CD14-positive monocyte (primary cell): ENCODE results near the gene SMAGP. TPM values are rescaled to one million over a fixed set of nuclear protein-coding genes. Genes with fewer than 3 reads are reported as not detected.
A peak's percentile ranks its signal among the peaks of the same experiment; 100 is the strongest.

ENCODE experiments used
- DNase-seq, 3 donors: peaks; one replicate each; pipeline ENCODE4 v3.0.0-alpha.2; 2011 to 2022
- H2AFZ ChIP-seq: 2 replicates; pipeline ENCODE4 v1.6.0; 2012; ENCODE audit warnings: mild to moderate bottlenecking, low read depth, low read length, inconsistent platforms; ENCODE audit not compliant: insufficient read depth, poor library complexity, severe bottlenecking
- H3K27ac ChIP-seq, 2 donors: 1 replicate in 1 of 2; 2 replicates in 1 of 2; pipeline ENCODE4 v1.5.1; 2012 to 2013; ENCODE audit warnings: low read length in 2 of 2, control low read depth in 1 of 2, inconsistent platforms in 1 of 2, low read depth in 1 of 2, mild to moderate bottlenecking in 1 of 2
- H3K27me3 ChIP-seq, 2 donors: one replicate each; pipeline versions ENCODE4 v1.6.0 to v1.6.1; 2011 to 2013; ENCODE audit warnings: low read length in 2 of 2; ENCODE audit not compliant: control insufficient read depth in 2 of 2, insufficient read depth in 2 of 2
- H3K36me3 ChIP-seq, 2 donors: replicated peaks in 1 of 2; 1 replicate in 1 of 2; 2 replicates in 1 of 2; pipeline versions ENCODE4 v1.5.1 to v1.6.1; 2012 to 2013; ENCODE audit warnings: low read length in 2 of 2, control low read depth in 1 of 2, inconsistent platforms in 1 of 2, mild to moderate bottlenecking in 1 of 2; ENCODE audit not compliant: insufficient read depth in 2 of 2, control insufficient read depth in 1 of 2
- H3K4me1 ChIP-seq, 2 donors: 1 replicate in 1 of 2; 2 replicates in 1 of 2; pipeline versions ENCODE4 v1.5.1 to v1.6.1; 2012 to 2013; ENCODE audit warnings: low read length in 2 of 2, control low read depth in 1 of 2, inconsistent platforms in 1 of 2, mild to moderate bottlenecking in 1 of 2, moderate library complexity in 1 of 2; ENCODE audit not compliant: insufficient read depth in 2 of 2, control insufficient read depth in 1 of 2
- H3K4me2 ChIP-seq: replicated peaks from 2 replicates; pipeline ENCODE3; 2012; ENCODE audit warnings: low read length, moderate library complexity, mild to moderate bottlenecking; ENCODE audit not compliant: poor library complexity, severe bottlenecking; ENCODE audit errors: extremely low read depth
- H3K4me3 ChIP-seq, 3 experiments: fragments of 200-600 bp in 1 of 3; sonication (generic) in 1 of 3; replicated peaks in 1 of 3; 1 replicate in 2 of 3; 2 replicates in 1 of 3; pipeline ENCODE4 v1.5.1; 2011 to 2013; ENCODE audit warnings: low read length in 3 of 3, mild to moderate bottlenecking in 3 of 3, control low read depth in 2 of 3, low read depth in 2 of 3, inconsistent platforms in 1 of 3, moderate library complexity in 1 of 3
- H3K79me2 ChIP-seq: 2 replicates; pipeline ENCODE4 v1.6.0; 2012; ENCODE audit warnings: mild to moderate bottlenecking, control low read depth, inconsistent platforms, low read length, moderate library complexity; ENCODE audit not compliant: insufficient read depth
- H3K9ac ChIP-seq: 2 replicates; pipeline ENCODE4 v1.6.0; 2017; ENCODE audit warnings: low read length, mild to moderate bottlenecking; ENCODE audit not compliant: insufficient read depth, poor library complexity, severe bottlenecking
- H3K9me3 ChIP-seq, 2 donors: replicated peaks in 1 of 2; 1 replicate in 1 of 2; 2 replicates in 1 of 2; pipeline versions ENCODE4 v1.5.1 to v1.6.1; 2012 to 2013; ENCODE audit warnings: low read length in 2 of 2, control low read depth in 1 of 2; ENCODE audit not compliant: control insufficient read depth in 1 of 2, insufficient read depth in 1 of 2
- H4K20me1 ChIP-seq: 2 replicates; pipeline ENCODE4 v1.6.0; 2012; ENCODE audit warnings: mild to moderate bottlenecking, low read length, control low read depth, moderate library complexity; ENCODE audit not compliant: insufficient read depth
- H3K27ac Mint-ChIP-seq, 7 donors: one replicate each; pipeline ENCODE4 v1.8.0; 2020; ENCODE audit warnings: mild to moderate bottlenecking in 7 of 7, mixed read lengths in 7 of 7, moderate library complexity in 6 of 7, inconsistent platforms in 2 of 7
- H3K27me3 Mint-ChIP-seq, 3 donors: one replicate each; pipeline ENCODE4 v1.8.0; 2021 to 2022; ENCODE audit warnings: low read depth in 3 of 3, mild to moderate bottlenecking in 3 of 3, mixed read lengths in 3 of 3, moderate library complexity in 3 of 3, inconsistent platforms in 1 of 3
- H3K36me3 Mint-ChIP-seq, 2 donors: one replicate each; pipeline ENCODE4 v1.8.0; 2020; ENCODE audit warnings: mixed read lengths in 2 of 2, inconsistent platforms in 1 of 2, mild to moderate bottlenecking in 1 of 2
- H3K4me1 Mint-ChIP-seq: one replicate; pipeline ENCODE4 v1.8.0; 2020; ENCODE audit warnings: mild to moderate bottlenecking, mixed read lengths
- H3K4me3 Mint-ChIP-seq, 2 donors: one replicate each; pipeline ENCODE4 v1.8.0; 2020; ENCODE audit warnings: mild to moderate bottlenecking in 2 of 2, mixed read lengths in 2 of 2, moderate library complexity in 1 of 2
- H3K9me3 Mint-ChIP-seq, 7 donors: one replicate each; pipeline ENCODE4 v1.8.0; 2020 to 2022; ENCODE audit warnings: mixed read lengths in 7 of 7, mild to moderate bottlenecking in 6 of 7, moderate library complexity in 6 of 7, inconsistent platforms in 2 of 7
- WGBS: methylation state at CpG from one replicate; pipeline ENCODE4 v1.1.5; 2013; ENCODE audit warnings: missing lambda C conversion rate; ENCODE audit not compliant: insufficient coverage; 5-methylcytosine and 5-hydroxymethylcytosine counted together
- intact Hi-C, 2 donors: fragments of 100-400 bp; cut with micrococcal nuclease; formaldehyde crosslinking; loops; one replicate each; pipeline versions ENCODE4 v1.15.0 to v1.15.1; 2023
- polyA plus RNA-seq, 3 donors: library from polyadenylated mRNA; depleted of rRNA in 1 of 3; unstranded in 2 of 3; stranded (reverse) in 1 of 3; fragments of 300-500 nt in 2 of 3; fragments of >200 nt in 1 of 3; fragmentation: Illumina TruSeq in 2 of 3; gene quantifications; 1 replicate in 2 of 3; 2 replicates in 1 of 3; pipeline ENCODE4 v1.2.3, GENCODE V29; 2012 to 2021
- TF ChIP-seq, protein P1 (sequence below): fragments of 200-600 bp; IDR thresholded peaks from one replicate; pipeline ENCODE4 v1.8.0; 2022; ENCODE audit warnings: antibody characterized with exemption, mild to moderate bottlenecking

SMAGP gene
- polyA plus RNA-seq, 3 donors, result 2.6 to 6.6 (median 3.0) TPM

DNA sequence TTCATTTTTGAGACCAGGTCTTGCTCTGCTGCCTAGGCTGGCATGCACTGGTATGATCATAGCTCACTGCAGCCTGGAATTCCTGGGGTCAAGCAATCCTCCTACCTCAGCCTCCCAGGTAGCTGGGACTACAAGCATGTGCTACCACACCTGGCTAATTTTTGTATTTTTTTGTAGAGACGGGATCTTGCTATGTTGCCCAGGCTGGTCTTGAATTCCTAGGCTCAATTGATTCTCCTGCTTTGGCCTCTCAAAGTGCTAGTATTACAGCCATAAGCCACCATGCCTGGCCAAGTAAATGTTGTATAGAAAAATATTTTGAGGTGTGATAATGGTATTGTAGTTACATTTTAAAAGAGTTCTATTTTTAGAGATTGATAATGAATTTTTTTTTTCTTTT is 41.2 kb upstream of the SMAGP start:
- Histone ChIP-seq H3K4me2 (no peak overlapping the region), H3K9me3 (no peaks in the 10 kb centered on the region), H3K27ac (no peak overlapping the region), H4K20me1 (peaks cover 100% of the 10 kb centered on the region), H3K27me3 (no peaks in the 10 kb centered on the region), H3K9ac (no peak overlapping the region), H3K4me1 (peaks cover 0 to 2% of the 10 kb centered on the region in 2 donors), H3K36me3 (peaks cover 75 to 95% of the 10 kb centered on the region in 2 donors), H2AFZ (no peak overlapping the region), H3K4me3 (no peak overlapping the region), H3K79me2 (peaks cover 97% of the 10 kb centered on the region)
- Mint-ChIP-seq H3K36me3 (peaks cover 65 to 88% of the 10 kb centered on the region in 2 donors), H3K27ac (peak overlapping the region in 3 of 7 donors; percentile 32 to 70 (median 40)), H3K27me3 (no peaks in the 10 kb centered on the region), H3K4me3 (no peak overlapping the region), H3K4me1 (peaks cover 38% of the 10 kb centered on the region), H3K9me3 (peaks cover 0 to under 1% (median 0%) of the 10 kb centered on the region in 7 donors)
- intact Hi-C loops, result no loop called here
- no peak for DNase-seq
- no CpG with 5 or more reads among the region's 1 CpG for WGBS
- TF ChIP-seq, protein P1, sequence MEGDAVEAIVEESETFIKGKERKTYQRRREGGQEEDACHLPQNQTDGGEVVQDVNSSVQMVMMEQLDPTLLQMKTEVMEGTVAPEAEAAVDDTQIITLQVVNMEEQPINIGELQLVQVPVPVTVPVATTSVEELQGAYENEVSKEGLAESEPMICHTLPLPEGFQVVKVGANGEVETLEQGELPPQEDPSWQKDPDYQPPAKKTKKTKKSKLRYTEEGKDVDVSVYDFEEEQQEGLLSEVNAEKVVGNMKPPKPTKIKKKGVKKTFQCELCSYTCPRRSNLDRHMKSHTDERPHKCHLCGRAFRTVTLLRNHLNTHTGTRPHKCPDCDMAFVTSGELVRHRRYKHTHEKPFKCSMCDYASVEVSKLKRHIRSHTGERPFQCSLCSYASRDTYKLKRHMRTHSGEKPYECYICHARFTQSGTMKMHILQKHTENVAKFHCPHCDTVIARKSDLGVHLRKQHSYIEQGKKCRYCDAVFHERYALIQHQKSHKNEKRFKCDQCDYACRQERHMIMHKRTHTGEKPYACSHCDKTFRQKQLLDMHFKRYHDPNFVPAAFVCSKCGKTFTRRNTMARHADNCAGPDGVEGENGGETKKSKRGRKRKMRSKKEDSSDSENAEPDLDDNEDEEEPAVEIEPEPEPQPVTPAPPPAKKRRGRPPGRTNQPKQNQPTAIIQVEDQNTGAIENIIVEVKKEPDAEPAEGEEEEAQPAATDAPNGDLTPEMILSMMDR, result no peak

DNA sequence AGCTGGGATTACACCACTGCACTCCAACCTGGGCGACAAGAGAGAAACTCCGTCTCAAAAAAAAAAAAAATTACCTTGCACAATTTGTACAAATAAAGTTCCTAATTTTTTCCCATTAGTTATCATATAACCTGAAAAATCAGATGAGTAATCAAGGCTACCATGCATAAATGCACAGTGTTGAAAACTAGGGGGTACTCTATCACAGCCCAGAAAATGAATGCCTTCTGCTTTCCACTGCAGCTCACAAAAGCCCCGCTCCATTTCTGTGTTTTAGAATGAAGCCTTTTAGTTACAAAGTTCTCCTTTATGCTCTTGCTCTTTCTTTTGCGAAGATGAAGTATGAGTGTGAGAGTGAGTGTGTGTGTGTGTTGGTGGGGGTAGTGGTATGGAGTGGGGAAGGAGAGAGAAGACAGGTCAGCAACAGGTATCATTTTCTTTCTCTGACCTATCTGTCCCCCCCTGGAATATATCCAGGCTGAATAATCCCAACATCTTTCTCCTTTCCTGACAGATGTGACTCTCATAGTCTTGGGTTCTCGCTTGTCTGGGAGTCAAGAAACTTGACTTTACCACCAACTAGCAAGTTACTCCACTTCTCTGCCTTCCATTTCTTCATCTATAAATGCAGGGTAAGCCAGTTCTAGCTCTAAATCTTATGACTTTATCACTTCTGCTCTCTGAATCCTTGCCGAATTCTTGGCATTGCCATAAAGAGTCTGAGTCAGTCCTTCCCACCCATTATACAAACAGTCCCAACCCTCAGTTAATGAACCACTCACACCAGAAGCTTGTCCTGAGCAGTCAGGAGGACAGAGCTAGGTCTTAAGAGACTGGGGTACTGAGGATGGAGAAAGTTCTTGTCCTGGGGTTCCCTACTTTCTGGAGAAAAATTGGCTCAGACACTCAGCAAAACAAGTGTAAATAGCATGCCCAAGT is 37.7 kb upstream of the SMAGP start:
- DNase-seq, result no peak
- Histone ChIP-seq H3K9ac (no peak overlapping the region), H2AFZ (no peak overlapping the region), H3K27me3 (no peaks in the 10 kb centered on the region), H3K27ac (peak overlapping the region in 1 of 2 donors; percentile 68), H4K20me1 (peaks cover 100% of the 10 kb centered on the region), H3K79me2 (peaks cover 93% of the 10 kb centered on the region), H3K9me3 (no peaks in the 10 kb centered on the region), H3K36me3 (peaks cover 80 to 93% of the 10 kb centered on the region in 2 donors), H3K4me2 (no peak overlapping the region), H3K4me3 (no peak overlapping the region), H3K4me1 (no peaks in the 10 kb centered on the region)
- peak overlapping the region in 6 of 7 donors; percentile 10 to 87 (median 66) for H3K27ac Mint-ChIP-seq
- H3K9me3 Mint-ChIP-seq, result peaks cover 0 to 3% (median 0%) of the 10 kb centered on the region in 7 donors
- no peak overlapping the region for H3K4me3 Mint-ChIP-seq
- H3K4me1 Mint-ChIP-seq, result peaks cover 35% of the 10 kb centered on the region
- H3K27me3 Mint-ChIP-seq, result no peaks in the 10 kb centered on the region
- intact Hi-C loops, result no loop called here
- WGBS, result 61% methylated on average over 4 of the region's 6 CpGs
- TF ChIP-seq, protein P1, result no peak
- H3K36me3 Mint-ChIP-seq, result peaks cover 73 to 92% of the 10 kb centered on the region in 2 donors
